Neuronal stem cell (in vitro differentiated cells): Measurements from ENCODE around the gene KIF6.
A peak's percentile ranks its signal among the peaks of the same experiment; 100 is the strongest.

Experiments used
- DNase-seq: peaks from one replicate; pipeline ENCODE4 v3.0.0-alpha.2; 2013; ENCODE audit warnings: low spot score
- H2AFZ ChIP-seq: one replicate; pipeline ENCODE4 v1.6.1; 2013; ENCODE audit warnings: mild to moderate bottlenecking, low read length, inconsistent platforms
- H2AK5ac ChIP-seq: 2 replicates; pipeline ENCODE4 v1.6.1; 2013; ENCODE audit warnings: low read depth, mild to moderate bottlenecking, inconsistent platforms, low read length, moderate library complexity, mixed read lengths
- H2BK120ac ChIP-seq: 2 replicates; pipeline ENCODE4 v1.6.1; 2013; ENCODE audit warnings: low read depth, mild to moderate bottlenecking, inconsistent platforms, low read length, moderate library complexity, mixed read lengths
- H2BK12ac ChIP-seq: one replicate; pipeline ENCODE4 v1.6.1; 2013; ENCODE audit warnings: low read length, inconsistent platforms
- H2BK15ac ChIP-seq: 2 replicates; pipeline ENCODE4 v1.6.1; 2013; ENCODE audit warnings: mild to moderate bottlenecking, low read length, inconsistent platforms, mixed read lengths
- H2BK5ac ChIP-seq: one replicate; pipeline ENCODE4 v1.6.1; 2013; ENCODE audit warnings: inconsistent platforms, mild to moderate bottlenecking, low read length, moderate library complexity
- H3K14ac ChIP-seq: one replicate; pipeline ENCODE4 v1.6.1; 2013; ENCODE audit warnings: low read length, inconsistent platforms
- H3K18ac ChIP-seq: 2 replicates; pipeline ENCODE4 v1.6.1; 2013; ENCODE audit warnings: low read length, inconsistent platforms
- H3K23ac ChIP-seq: 2 replicates; pipeline ENCODE4 v1.6.1; 2013; ENCODE audit warnings: low read depth, mild to moderate bottlenecking, mixed read lengths, low read length, inconsistent platforms; ENCODE audit not compliant: poor library complexity
- H3K27ac ChIP-seq: replicated peaks from 3 replicates; pipeline ENCODE4 v1.5.1; 2013; ENCODE audit warnings: low read length, inconsistent platforms
- H3K27me3 ChIP-seq, 3 experiments: 2 replicates each; pipeline ENCODE4 v1.6.1; 2013; ENCODE audit warnings: low read length in 3 of 3, mild to moderate bottlenecking in 2 of 3, inconsistent platforms in 1 of 3, low read depth in 1 of 3, mixed read lengths in 1 of 3, moderate library complexity in 1 of 3; ENCODE audit not compliant: control insufficient read depth in 3 of 3, insufficient read depth in 3 of 3
- H3K36me3 ChIP-seq, 2 donors: replicated peaks in 1 of 2; 2 replicates each; pipeline ENCODE4 v1.6.1; 2013; ENCODE audit warnings: low read length in 2 of 2; ENCODE audit not compliant: control insufficient read depth in 2 of 2, insufficient read depth in 2 of 2
- H3K4ac ChIP-seq: 2 replicates; pipeline ENCODE4 v1.6.1; 2013; ENCODE audit warnings: inconsistent platforms, mild to moderate bottlenecking, low read length, moderate library complexity
- H3K4me1 ChIP-seq, 2 donors: 1 replicate in 1 of 2; 2 replicates in 1 of 2; pipeline ENCODE4 v1.6.1; 2013; ENCODE audit warnings: low read length in 2 of 2, low read depth in 1 of 2; ENCODE audit not compliant: control insufficient read depth in 2 of 2, insufficient read depth in 1 of 2
- H3K4me2 ChIP-seq: one replicate; pipeline ENCODE4 v1.6.1; 2013; ENCODE audit warnings: mild to moderate bottlenecking, low read length, inconsistent platforms; ENCODE audit not compliant: insufficient read depth, poor library complexity, severe bottlenecking
- H3K4me3 ChIP-seq, 2 donors: 2 replicates each; pipeline ENCODE4 v1.5.1; 2013; ENCODE audit warnings: low read length in 2 of 2, mild to moderate bottlenecking in 2 of 2, inconsistent platforms in 1 of 2, moderate library complexity in 1 of 2
- H3K79me1 ChIP-seq: one replicate; pipeline ENCODE4 v1.6.1; 2013; ENCODE audit warnings: low read depth, mild to moderate bottlenecking, inconsistent platforms, low read length, moderate library complexity
- H3K9ac ChIP-seq: one replicate; pipeline ENCODE4 v1.6.1; 2013; ENCODE audit warnings: mild to moderate bottlenecking, low read depth, low read length, inconsistent platforms; ENCODE audit not compliant: poor library complexity
- H3K9me3 ChIP-seq, 2 donors: replicated peaks in 1 of 2; 2 replicates each; pipeline versions ENCODE3 to v1.6.1; 2013; ENCODE audit warnings: low read length in 2 of 2, mild to moderate bottlenecking in 2 of 2, inconsistent platforms in 1 of 2, low read depth in 1 of 2, mixed read lengths in 1 of 2, moderate library complexity in 1 of 2; ENCODE audit not compliant: control insufficient read depth in 2 of 2, insufficient read depth in 1 of 2
- H4K8ac ChIP-seq: one replicate; pipeline ENCODE4 v1.6.1; 2013; ENCODE audit warnings: low read depth, mild to moderate bottlenecking, inconsistent platforms, low read length, moderate library complexity
- H4K91ac ChIP-seq: one replicate; pipeline ENCODE4 v1.6.1; 2013; ENCODE audit warnings: low read length, low read depth, mild to moderate bottlenecking, inconsistent platforms; ENCODE audit not compliant: poor library complexity
- WGBS, 2 donors: extraction: QIAGEN DNeasy Blood & Tissue Kit; methylation state at CpG; one replicate each; pipeline ENCODE4 v1.1.7; 2013; ENCODE audit warnings: missing lambda C conversion rate in 2 of 2, mixed read lengths in 1 of 2; ENCODE audit not compliant: insufficient read length in 2 of 2, insufficient replicate concordance in 1 of 2; ENCODE audit errors: extremely low coverage in 2 of 2; 5-methylcytosine and 5-hydroxymethylcytosine counted together

The KIF6 gene

GRCh38 chr6:39389484-39389767 is 335.8 kb downstream of the KIF6 start:
- H3K23ac ChIP-seq: no peak overlapping the region
- no peaks in the 10 kb centered on the region for H3K79me1 ChIP-seq
- H3K9me3 ChIP-seq: no peaks in the 10 kb centered on the region
- peak; percentile 15 for DNase-seq
- H2AK5ac ChIP-seq: no peak overlapping the region
- no peaks in the 10 kb centered on the region for H3K4me1 ChIP-seq
- H3K14ac ChIP-seq: no peak overlapping the region
- H2BK5ac ChIP-seq: no peak overlapping the region
- H3K4me3 ChIP-seq: no peak overlapping the region
- H3K36me3 ChIP-seq: no peaks in the 10 kb centered on the region
- no peak overlapping the region for H3K9ac ChIP-seq
- H3K27me3 ChIP-seq: no peaks in the 10 kb centered on the region
- H3K4me2 ChIP-seq: no peak overlapping the region
- H3K27ac ChIP-seq: no peak overlapping the region
- H4K91ac ChIP-seq: no peak overlapping the region
- H2BK120ac ChIP-seq: no peak overlapping the region
- no peak overlapping the region for H2AFZ ChIP-seq
- H3K18ac ChIP-seq: no peak overlapping the region
- H4K8ac ChIP-seq: no peak overlapping the region
- no peak overlapping the region for H2BK15ac ChIP-seq
- WGBS, 2 donors: no CpG with 5 or more reads among the region's 3 CpGs
- H3K4ac ChIP-seq: no peak overlapping the region
- H2BK12ac ChIP-seq: no peak overlapping the region

- Histone ChIP-seq H2BK5ac (no peak overlapping the region), H4K91ac (no peak overlapping the region), H3K4me2 (no peak overlapping the region), H3K14ac (no peak overlapping the region), H3K79me1 (no peaks in the 10 kb centered on the region), H2BK12ac (no peak overlapping the region), H3K18ac (no peak overlapping the region), H4K8ac (no peak overlapping the region), H2AK5ac (no peak overlapping the region), H3K4ac (no peak overlapping the region), H3K36me3 (no peaks in the 10 kb centered on the region), H2AFZ (no peak overlapping the region), H2BK120ac (no peak overlapping the region), H3K23ac (no peak overlapping the region), H3K9ac (no peak overlapping the region), H3K4me3 (no peak overlapping the region), H3K9me3 (no peaks in the 10 kb centered on the region), H3K27me3 (no peaks in the 10 kb centered on the region), H3K4me1 (no peaks in the 10 kb centered on the region), H3K27ac (no peak overlapping the region), H2BK15ac (no peak overlapping the region)
- no CpG with 5 or more reads among the region's 12 CpGs for WGBS, 2 donors
- no peak for DNase-seq
Observed at GRCh38 chr6:39388606-39389483, 336.4 kb downstream of the KIF6 start.

GRCh38 chr6:39387785-39388184 is 337.4 kb downstream of the KIF6 start:
- H2BK5ac ChIP-seq: no peak overlapping the region
- no peak overlapping the region for H3K9ac ChIP-seq
- H3K27ac ChIP-seq: no peak overlapping the region
- WGBS, 2 donors: no CpG with 5 or more reads among the region's 3 CpGs
- H3K36me3 ChIP-seq: no peaks in the 10 kb centered on the region
- no peaks in the 10 kb centered on the region for H3K79me1 ChIP-seq
- H2AFZ ChIP-seq: no peak overlapping the region
- DNase-seq: no peak
- no peak overlapping the region for H2BK12ac ChIP-seq
- no peak overlapping the region for H3K4ac ChIP-seq
- H4K8ac ChIP-seq: no peak overlapping the region
- H3K4me2 ChIP-seq: no peak overlapping the region
- no peaks in the 10 kb centered on the region for H3K27me3 ChIP-seq
- no peaks in the 10 kb centered on the region for H3K9me3 ChIP-seq
- H2AK5ac ChIP-seq: no peak overlapping the region
- H2BK15ac ChIP-seq: no peak overlapping the region
- no peaks in the 10 kb centered on the region for H3K4me1 ChIP-seq
- no peak overlapping the region for H3K4me3 ChIP-seq
- H3K14ac ChIP-seq: no peak overlapping the region
- no peak overlapping the region for H3K18ac ChIP-seq
- H4K91ac ChIP-seq: no peak overlapping the region
- H2BK120ac ChIP-seq: no peak overlapping the region
- H3K23ac ChIP-seq: no peak overlapping the region

GRCh38 chr6:39386487-39386886 is 338.7 kb downstream of the KIF6 start:
- Histone ChIP-seq H2BK5ac (no peak overlapping the region), H3K18ac (no peak overlapping the region), H3K4me3 (no peak overlapping the region), H2BK15ac (no peak overlapping the region), H4K91ac (no peak overlapping the region), H3K14ac (no peak overlapping the region), H3K4me1 (no peaks in the 10 kb centered on the region), H3K79me1 (no peaks in the 10 kb centered on the region), H3K9ac (no peak overlapping the region), H3K4ac (no peak overlapping the region), H3K36me3 (no peaks in the 10 kb centered on the region), H4K8ac (no peak overlapping the region), H3K27ac (no peak overlapping the region), H2AFZ (no peak overlapping the region), H2AK5ac (no peak overlapping the region), H3K27me3 (no peaks in the 10 kb centered on the region), H2BK120ac (no peak overlapping the region), H3K23ac (no peak overlapping the region), H2BK12ac (no peak overlapping the region), H3K4me2 (no peak overlapping the region), H3K9me3 (no peaks in the 10 kb centered on the region)
- WGBS, 2 donors: no CpG with 5 or more reads among the region's 3 CpGs
- DNase-seq: no peak
